Uterus (tissue), 4 donors: ENCODE data around the gene CCDC127. TPM values are rescaled to one million over a fixed set of nuclear protein-coding genes. Genes with fewer than 3 reads are reported as not detected.

Source experiments
- DNase-seq, 2 donors: peaks; one replicate each; pipeline ENCODE4 v3.0.0-alpha.2; 2019 to 2020
- H3K27ac ChIP-seq, 2 donors: fragments of 200-600 bp; sonication (generic); 1 replicate in 1 of 2; 2 replicates in 1 of 2; pipeline ENCODE4 v1.5.1; 2016 to 2018
- H3K27me3 ChIP-seq, 2 donors: fragments of 200-600 bp; sonication (generic); one replicate each; pipeline ENCODE4 v1.5.1; 2018 to 2019; ENCODE audit warnings: control low read depth in 1 of 2
- H3K36me3 ChIP-seq, 2 donors: fragments of 200-600 bp; sonication (generic); one replicate each; pipeline ENCODE4 v1.5.1; 2019; ENCODE audit warnings: control low read depth in 1 of 2
- H3K4me1 ChIP-seq, 2 donors: fragments of 200-600 bp; sonication (generic); one replicate each; pipeline ENCODE4 v1.5.1; 2018 to 2019; ENCODE audit warnings: control low read depth in 1 of 2
- H3K4me3 ChIP-seq, 2 donors: fragments of 200-600 bp; sonication (generic); 1 replicate in 1 of 2; 2 replicates in 1 of 2; pipeline ENCODE4 v1.5.1; 2018 to 2019; ENCODE audit warnings: mild to moderate bottlenecking in 1 of 2
- H3K9me3 ChIP-seq, 2 donors: fragments of 200-600 bp; sonication (generic); one replicate each; pipeline ENCODE4 v1.5.1; 2019; ENCODE audit warnings: control low read depth in 1 of 2
- CTCF ChIP-seq, 4 experiments: fragments of 200-600 bp in 2 of 4; fragments of 450-650 bp in 2 of 4; sonication (generic) in 2 of 4; IDR thresholded peaks; one replicate each; pipeline ENCODE4 v1.5.1; 2016 to 2019; ENCODE audit warnings: antibody characterized with exemption in 4 of 4, mild to moderate bottlenecking in 2 of 4, moderate library complexity in 1 of 4
- POLR2A ChIP-seq, 2 donors: fragments of 450-650 bp; IDR thresholded peaks; one replicate each; pipeline ENCODE4 v1.6.1; 2016; ENCODE audit warnings: antibody characterized with exemption in 2 of 2, mild to moderate bottlenecking in 1 of 2, moderate library complexity in 1 of 2
- intact Hi-C: fragments of 100-400 bp; cut with DNase I; formaldehyde crosslinking; loops from one replicate; pipeline ENCODE4 v1.15.1; 2023; ENCODE audit warnings: low total_unique reads
- total RNA-seq, 4 donors: library from RNA; depleted of rRNA in 3 of 4; stranded (reverse); fragments of >200 nt in 3 of 4; gene quantifications; one replicate each; pipeline versions ENCODE4 v1.1.0 to v1.2.4, GENCODE V29; 2014 to 2023
- donor health status: DM: yes; HTN: yes; CAD: no.

CCDC127 gene
- total RNA-seq, 4 donors from 2014 or later = 2.6 to 10.2 (median 6.0) TPM

GRCh38 chr5:156411-157072 lies 61.4 kb downstream of the CCDC127 start:
- intact Hi-C loops = no loop called here
- TF ChIP-seq POLR2A (IDR thresholded peaks at IDR 0.05) (no peak), CTCF (IDR thresholded peaks at IDR 0.05) (no peak)
- Histone ChIP-seq H3K27me3 (no peaks in the 10 kb centered on the region), H3K36me3 (no peaks in the 10 kb centered on the region), H3K4me3 (no peak overlapping the region), H3K27ac (no peak overlapping the region), H3K4me1 (no peaks in the 10 kb centered on the region), H3K9me3 (no peaks in the 10 kb centered on the region)
- no peak for DNase-seq

DNA sequence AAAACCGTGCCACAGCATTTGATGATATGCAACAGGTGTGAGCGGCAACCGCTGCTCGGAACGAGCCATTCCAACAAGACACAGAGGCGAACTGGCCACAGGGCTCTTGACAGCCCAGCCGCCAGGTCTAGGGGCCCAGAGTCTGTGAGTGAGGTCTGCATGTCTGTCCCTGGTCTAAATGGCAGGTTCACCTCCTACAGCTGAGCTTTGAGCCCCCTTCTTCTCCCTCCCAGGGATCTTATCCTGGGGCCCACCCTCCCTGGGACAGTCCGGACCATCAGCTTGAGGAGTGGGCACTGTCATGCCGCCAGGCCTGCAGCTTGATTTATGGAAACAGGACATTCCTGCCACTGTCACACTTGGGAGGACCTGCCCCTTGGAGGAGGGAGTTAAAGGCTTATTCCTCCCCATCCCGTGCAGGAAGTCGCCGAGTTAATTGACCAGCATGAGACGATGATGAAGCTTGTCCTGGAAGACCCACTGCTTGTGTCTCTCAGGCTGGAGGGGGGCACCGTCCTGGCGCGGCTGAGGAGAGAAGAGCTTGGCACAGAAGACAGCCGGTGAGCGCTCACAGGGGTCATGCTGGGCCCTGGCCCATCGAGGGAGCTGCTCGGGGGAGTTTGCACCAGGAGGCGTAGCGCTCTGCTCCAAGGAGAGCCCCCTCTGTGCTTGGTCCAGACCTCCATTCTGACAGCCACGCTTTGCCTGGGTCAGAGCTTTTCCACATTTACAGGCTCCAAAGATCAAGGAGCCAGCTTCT lies 62.1 kb downstream of the CCDC127 start:
- Histone ChIP-seq H3K27me3 (no peaks in the 10 kb centered on the region), H3K9me3 (no peaks in the 10 kb centered on the region), H3K4me3 (no peak overlapping the region), H3K36me3 (no peaks in the 10 kb centered on the region), H3K4me1 (no peaks in the 10 kb centered on the region), H3K27ac (no peak overlapping the region)
- TF ChIP-seq CTCF (IDR thresholded peaks at IDR 0.05) (no peak), POLR2A (IDR thresholded peaks at IDR 0.05) (no peak)
- no peak for DNase-seq
- intact Hi-C loops = no loop called here

- H3K36me3 ChIP-seq = no peaks in the 10 kb centered on the region
- intact Hi-C loops = no loop called here
- TF ChIP-seq CTCF (IDR thresholded peaks at IDR 0.05) = no peak
- TF ChIP-seq POLR2A (IDR thresholded peaks at IDR 0.05) = no peak
- DNase-seq = no peak
- no peaks in the 10 kb centered on the region for H3K9me3 ChIP-seq
- no peak overlapping the region for H3K27ac ChIP-seq
- H3K27me3 ChIP-seq = no peaks in the 10 kb centered on the region
- H3K4me1 ChIP-seq = no peaks in the 10 kb centered on the region
- H3K4me3 ChIP-seq = no peak overlapping the region
Measured at GRCh38 chr5:154826-155225, 63.1 kb downstream of the CCDC127 start.

DNA sequence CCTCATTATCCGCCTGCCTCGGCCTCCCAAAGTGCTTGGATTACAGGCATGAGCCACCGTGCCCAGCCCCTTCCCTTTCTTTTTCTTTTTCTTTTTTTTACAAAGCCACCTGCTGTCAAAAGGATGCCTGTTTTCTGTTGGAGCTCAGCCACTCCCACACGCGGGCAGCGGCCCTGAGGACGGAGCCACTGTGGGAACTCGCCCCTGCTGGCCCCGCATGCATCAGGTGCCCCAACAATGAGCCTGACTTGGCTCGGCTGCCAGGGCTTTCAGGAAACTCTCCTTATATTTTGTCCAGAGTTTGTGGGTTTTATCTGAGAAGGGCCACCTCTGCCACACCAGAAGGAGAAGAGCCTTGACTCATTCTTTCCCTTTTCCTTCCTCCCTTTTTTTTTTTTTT lies 63.7 kb downstream of the CCDC127 start:
- Histone ChIP-seq H3K4me1 (no peaks in the 10 kb centered on the region), H3K27me3 (no peaks in the 10 kb centered on the region), H3K4me3 (no peak overlapping the region), H3K27ac (no peak overlapping the region), H3K9me3 (no peaks in the 10 kb centered on the region), H3K36me3 (no peaks in the 10 kb centered on the region)
- DNase-seq = no peak
- TF ChIP-seq CTCF (IDR thresholded peaks at IDR 0.05) = no peak
- no peak for TF ChIP-seq POLR2A (IDR thresholded peaks at IDR 0.05)
- intact Hi-C loops = no loop called here

- no peaks in the 10 kb centered on the region for H3K4me1 ChIP-seq
- no peaks in the 10 kb centered on the region for H3K36me3 ChIP-seq
- TF ChIP-seq POLR2A (IDR thresholded peaks at IDR 0.05) = no peak
- no peak for TF ChIP-seq CTCF (IDR thresholded peaks at IDR 0.05)
- H3K4me3 ChIP-seq = no peak overlapping the region
- no peak for DNase-seq
- H3K27ac ChIP-seq = no peak overlapping the region
- H3K27me3 ChIP-seq = no peaks in the 10 kb centered on the region
- intact Hi-C loops = no loop called here
- peaks cover 0 to 2% of the 10 kb centered on the region in 2 donors for H3K9me3 ChIP-seq
Measured at GRCh38 chr5:153256-153655, 64.7 kb downstream of the CCDC127 start.
